ENCODE results near the gene PDE1C.

Gene PDE1C

DNA sequence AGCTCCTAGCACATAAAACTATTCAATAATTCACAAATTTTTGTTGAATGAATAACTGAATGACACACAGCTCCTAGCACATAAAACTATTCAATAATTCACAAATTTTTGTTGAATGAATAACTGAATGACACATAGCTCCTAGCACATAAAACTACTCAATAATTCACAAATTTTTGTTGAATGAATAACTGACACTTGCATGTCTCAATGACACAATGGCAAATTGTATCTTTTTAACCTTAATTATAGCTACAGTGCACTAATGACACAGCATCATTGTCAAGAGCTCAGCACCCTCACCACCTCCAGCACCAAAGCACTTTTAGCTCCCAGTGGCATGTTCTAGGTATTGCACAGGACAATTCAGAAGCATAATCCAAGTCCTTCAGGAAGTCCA, 131.6 kb downstream of the PDE1C start:
- no peak for DNase-seq (ENCODE audit: low spot score)

- no peak for DNase-seq (ENCODE audit: low spot score)
Observed at GRCh38 chr7:31937982-31938381, 132.2 kb downstream of the PDE1C start.

- DNase-seq (ENCODE audit: low spot score): no peak
Observed at GRCh38 chr7:31935124-31936054, 134.8 kb downstream of the PDE1C start.

- no peak for DNase-seq (ENCODE audit: low spot score)
Observed at GRCh38 chr7:31934551-31934950, 135.7 kb downstream of the PDE1C start.

DNA sequence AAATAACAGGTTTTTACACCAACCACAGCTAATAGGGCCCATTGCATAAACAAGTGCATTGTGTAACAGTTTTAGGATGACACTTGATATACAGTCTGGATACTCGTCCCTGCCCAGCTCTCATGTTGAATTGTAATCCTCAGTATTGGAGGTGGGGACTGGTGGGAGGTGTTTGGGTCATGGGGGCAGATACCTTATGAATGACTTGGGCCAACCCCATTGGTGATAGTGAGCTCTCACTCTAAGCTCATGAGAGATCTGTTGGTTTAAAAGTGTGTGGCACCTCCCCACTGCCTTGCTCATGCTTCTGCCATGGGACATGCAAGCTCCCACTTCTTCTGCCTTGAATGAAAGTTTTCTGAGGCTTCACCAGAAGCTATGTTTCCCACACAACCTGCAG, 136.7 kb downstream of the PDE1C start:
- no peak for DNase-seq (ENCODE audit: low spot score)

GRCh38 chr7:31926991-31927584, 143.1 kb downstream of the PDE1C start:
- DNase-seq (ENCODE audit: low spot score): no peak

DNA sequence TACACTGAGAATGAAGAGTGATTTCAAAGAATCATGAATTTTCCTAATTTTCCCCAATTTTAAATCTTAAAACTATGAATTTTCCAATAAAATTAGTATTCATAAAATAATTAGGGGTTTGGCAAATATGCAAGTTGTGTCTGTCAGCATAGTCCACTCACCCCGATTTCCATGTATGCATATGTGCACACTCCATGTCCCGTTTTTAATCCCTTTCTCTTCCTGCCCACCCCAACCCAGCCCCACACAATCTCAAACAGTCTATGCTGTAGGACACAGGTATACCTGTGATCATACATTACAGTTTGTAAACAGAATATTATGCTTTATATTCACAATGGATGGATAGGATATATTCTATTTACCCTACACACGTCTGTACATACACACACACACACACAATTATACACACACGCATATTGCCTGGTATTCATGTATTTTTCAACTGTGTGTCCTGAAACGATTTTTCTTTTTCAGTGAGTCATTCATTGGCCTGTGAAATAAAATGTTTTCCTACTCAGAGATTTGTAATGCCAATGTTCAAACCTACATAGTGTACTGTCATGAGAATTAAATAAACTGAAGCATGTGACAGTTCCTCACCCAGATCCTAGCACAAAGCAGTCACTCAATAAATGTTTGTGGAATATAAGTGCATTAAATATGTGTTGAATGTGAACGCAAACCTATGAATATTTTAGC, 144.3 kb downstream of the PDE1C start:
- DNase-seq (ENCODE audit: low spot score): no peak

DNA sequence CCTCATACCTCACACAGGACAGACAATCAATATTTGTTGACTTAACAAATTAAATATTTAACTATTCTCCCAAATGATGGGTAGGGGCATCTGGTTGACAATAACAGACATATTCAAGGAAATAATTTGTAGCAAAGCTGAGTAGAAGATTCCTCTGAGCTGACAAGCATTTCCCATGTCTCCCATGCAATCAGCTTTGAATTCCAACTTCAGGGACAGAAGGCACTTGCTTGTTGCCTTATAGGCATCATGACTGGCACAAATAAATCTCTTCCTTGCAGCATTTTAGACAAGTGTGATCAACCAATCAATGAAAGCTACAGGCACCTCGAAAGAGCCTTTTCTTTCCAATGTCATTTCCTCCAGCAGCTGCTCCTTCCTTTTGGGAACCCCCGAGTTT, 146.0 kb downstream of the PDE1C start:
- no peak for DNase-seq (ENCODE audit: low spot score)

- DNase-seq (ENCODE audit: low spot score): no peak
Observed at GRCh38 chr7:31922848-31923247, 147.4 kb downstream of the PDE1C start.

DNA sequence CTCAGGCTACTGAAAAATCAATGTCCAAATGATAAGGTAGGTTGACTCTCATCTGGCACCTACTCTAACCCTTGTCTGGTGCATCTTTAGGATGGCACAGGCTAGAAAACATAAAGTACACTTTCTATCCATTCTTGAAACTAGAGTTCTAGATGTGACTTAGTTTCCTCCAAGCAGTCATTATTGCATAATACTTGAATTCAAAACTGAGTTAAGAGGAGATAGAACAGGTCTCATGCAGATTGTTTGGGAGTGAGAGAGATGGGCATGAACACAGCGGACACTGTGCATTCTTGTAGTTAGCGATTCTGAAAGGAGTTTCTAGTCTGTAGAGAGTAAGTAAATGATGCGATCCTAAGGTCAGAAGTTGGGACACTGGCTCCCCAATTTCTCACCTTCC, 149.2 kb downstream of the PDE1C start:
- no peak for DNase-seq (ENCODE audit: low spot score)

DNA sequence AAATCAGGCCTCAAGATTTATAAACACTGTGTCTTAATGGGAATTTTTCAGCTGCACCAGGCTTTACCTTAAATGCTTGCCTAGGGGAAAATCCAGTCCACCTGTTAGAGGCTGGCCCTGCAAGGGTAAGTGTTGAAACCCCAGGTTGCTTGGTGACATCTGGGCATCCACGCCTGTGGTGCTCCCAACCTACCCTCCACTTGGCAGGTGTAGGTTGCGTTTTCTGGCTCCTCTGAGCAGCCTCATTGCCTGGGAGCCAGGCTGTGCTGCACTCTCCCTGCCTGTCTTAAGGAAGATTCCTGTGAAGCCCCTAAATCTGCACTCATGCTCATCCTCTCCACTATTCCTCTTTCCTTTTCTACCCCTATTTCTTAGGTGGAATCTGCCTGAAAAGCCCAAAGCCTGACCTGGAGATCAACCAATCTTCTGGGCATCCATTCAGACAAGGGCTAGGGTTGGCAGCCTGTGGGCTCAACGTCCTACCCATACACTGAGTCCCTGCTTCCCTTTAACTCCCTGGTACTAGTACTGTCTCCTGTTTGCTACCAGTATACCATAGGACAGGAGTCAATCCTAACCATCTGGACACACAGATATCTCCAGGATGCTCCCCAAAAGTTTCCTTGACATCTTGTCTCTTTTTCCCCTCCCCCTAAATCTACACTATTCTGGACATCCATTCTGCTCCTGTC, 150.4 kb downstream of the PDE1C start:
- no peak for DNase-seq (ENCODE audit: low spot score)

DNA sequence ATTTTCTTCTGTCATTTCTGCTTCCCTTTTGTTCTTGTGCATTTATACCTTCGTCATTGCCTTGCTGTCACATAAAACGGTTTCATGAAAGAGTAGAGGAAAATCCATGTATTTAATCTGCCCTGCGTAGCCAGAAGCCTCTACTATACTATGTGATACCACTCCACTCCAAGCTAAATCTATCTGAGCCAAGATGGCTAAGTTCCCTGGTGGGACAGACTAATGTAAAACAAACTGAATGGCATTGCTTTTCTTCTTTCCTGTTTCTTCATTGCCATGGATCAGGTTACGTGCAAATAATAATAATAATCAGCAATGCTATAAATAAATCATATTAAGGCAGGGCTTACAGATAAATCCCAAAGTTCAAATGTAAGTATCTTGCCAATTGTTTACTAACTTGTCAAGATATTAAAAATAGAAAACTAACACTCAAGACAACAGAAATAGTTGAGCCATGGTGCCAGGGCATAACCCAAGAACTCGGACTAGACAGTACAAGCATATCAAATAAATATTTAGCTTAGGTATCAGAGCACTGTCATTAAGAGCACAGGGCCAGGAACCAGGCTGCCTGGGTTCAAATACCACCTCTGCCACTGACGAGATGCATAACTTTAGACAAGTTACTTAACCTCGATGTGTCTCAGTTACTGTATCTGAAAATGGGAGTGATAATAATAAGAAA, 151.4 kb downstream of the PDE1C start:
- no peak for DNase-seq (ENCODE audit: low spot score)

DNA sequence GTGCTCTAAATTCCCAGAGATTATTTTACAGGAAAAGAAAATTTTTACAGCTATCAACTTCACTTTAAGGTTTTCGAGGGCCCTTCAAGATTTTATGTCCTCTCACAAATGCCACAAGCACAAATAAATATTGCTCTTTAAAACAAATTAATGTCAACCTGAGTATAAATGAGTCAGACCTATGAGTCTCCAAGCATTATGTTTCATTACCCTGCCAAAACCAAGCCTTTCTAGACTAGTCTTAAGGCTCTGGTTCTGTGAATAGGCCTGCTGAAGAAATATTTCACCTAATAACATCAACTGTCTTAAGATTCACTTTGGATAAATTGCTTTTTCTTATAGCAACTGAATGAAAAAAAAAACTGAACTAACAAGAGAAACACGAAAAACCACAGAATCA, 153.0 kb downstream of the PDE1C start:
- DNase-seq (ENCODE audit: low spot score): no peak

- no peak for DNase-seq (ENCODE audit: low spot score)
Observed at GRCh38 chr7:31910191-31910590, 160.0 kb downstream of the PDE1C start.

GRCh38 chr7:31906479-31907171, 163.6 kb downstream of the PDE1C start:
- no peak for DNase-seq (ENCODE audit: low spot score)

GRCh38 chr7:31903962-31904361, 166.2 kb downstream of the PDE1C start:
- DNase-seq (ENCODE audit: low spot score): no peak

GRCh38 chr7:31899356-31899927, 170.8 kb downstream of the PDE1C start:
- DNase-seq (ENCODE audit: low spot score): no peak

DNA sequence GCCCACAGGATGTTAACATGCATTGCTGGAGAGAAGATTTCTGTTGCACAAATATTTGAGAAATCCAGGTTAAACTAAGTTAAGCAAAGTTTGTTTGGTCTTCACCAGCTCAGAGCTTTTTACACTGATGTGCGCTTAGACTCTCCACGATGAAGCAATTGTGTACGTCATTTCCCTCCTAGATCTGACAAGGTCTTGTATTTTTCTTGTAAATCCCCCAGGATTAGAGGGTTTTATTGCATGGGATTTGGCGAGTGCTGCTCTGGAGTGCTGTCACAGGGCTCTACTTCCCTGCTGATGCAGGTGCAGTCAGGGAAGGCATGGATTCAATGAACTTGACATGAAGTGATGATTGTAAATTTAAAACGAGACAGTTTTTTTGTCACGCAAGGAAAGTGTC, 173.3 kb downstream of the PDE1C start:
- no peak for DNase-seq (ENCODE audit: low spot score)

- DNase-seq (ENCODE audit: low spot score): no peak
Observed at GRCh38 chr7:31894308-31894707, 175.9 kb downstream of the PDE1C start.

- DNase-seq (ENCODE audit: low spot score): no peak
Observed at GRCh38 chr7:31893365-31893764, 176.8 kb downstream of the PDE1C start.
